Endothelial cell of umbilical vein (primary cell): ENCODE results near the gene HOXA11.

Experiments used
- CTCF ChIP-seq, 2 donors: IDR thresholded peaks; 1 replicate in 1 of 2; 2 replicates in 1 of 2; pipeline ENCODE4 v1.5.1; 2011; ENCODE audit warnings: low read length in 2 of 2, mild to moderate bottlenecking in 2 of 2, moderate library complexity in 2 of 2, control low read depth in 1 of 2, inconsistent platforms in 1 of 2, low read depth in 1 of 2; ENCODE audit not compliant: insufficient read depth in 1 of 2; ENCODE audit errors: extremely low read depth in 1 of 2
- EZH2 ChIP-seq: IDR thresholded peaks from 2 replicates; pipeline ENCODE4 v1.6.1; 2012; ENCODE audit warnings: borderline replicate concordance, low read depth, mild to moderate bottlenecking, moderate library complexity, low read length, inconsistent platforms; ENCODE audit not compliant: severe bottlenecking
- FOS ChIP-seq: IDR thresholded peaks from 2 replicates; pipeline ENCODE4 v1.6.1; 2011; ENCODE audit warnings: mild to moderate bottlenecking, low read length, moderate library complexity, borderline replicate concordance; ENCODE audit not compliant: insufficient read depth
- GATA2 ChIP-seq: IDR thresholded peaks from 2 replicates; pipeline ENCODE4 v1.7.0; 2011; ENCODE audit warnings: low read depth, mild to moderate bottlenecking, moderate library complexity, mixed read lengths, low read length; ENCODE audit not compliant: insufficient read length, insufficient read depth
- JUN ChIP-seq: IDR thresholded peaks from 2 replicates; pipeline ENCODE4 v1.6.1; 2011; ENCODE audit warnings: borderline replicate concordance, low read depth; ENCODE audit not compliant: insufficient read length, insufficient read depth
- MAX ChIP-seq: IDR thresholded peaks from 2 replicates; pipeline ENCODE4 v1.6.1; 2011; ENCODE audit not compliant: insufficient read depth, insufficient read length
- MYC ChIP-seq: IDR thresholded peaks from one replicate; pipeline ENCODE4 v1.6.1; 2011; ENCODE audit warnings: mild to moderate bottlenecking, low read depth, low read length
- POLR2A ChIP-seq: IDR thresholded peaks from 2 replicates; pipeline ENCODE4 v1.6.1; 2012; ENCODE audit warnings: low read depth, mild to moderate bottlenecking, control low read depth, low read length
- POLR2AphosphoS5 ChIP-seq: IDR thresholded peaks from 2 replicates; pipeline ENCODE4 v1.6.1; 2012; ENCODE audit warnings: low read depth, mild to moderate bottlenecking, control low read depth, low read length, moderate library complexity; ENCODE audit not compliant: insufficient read depth

DNA sequence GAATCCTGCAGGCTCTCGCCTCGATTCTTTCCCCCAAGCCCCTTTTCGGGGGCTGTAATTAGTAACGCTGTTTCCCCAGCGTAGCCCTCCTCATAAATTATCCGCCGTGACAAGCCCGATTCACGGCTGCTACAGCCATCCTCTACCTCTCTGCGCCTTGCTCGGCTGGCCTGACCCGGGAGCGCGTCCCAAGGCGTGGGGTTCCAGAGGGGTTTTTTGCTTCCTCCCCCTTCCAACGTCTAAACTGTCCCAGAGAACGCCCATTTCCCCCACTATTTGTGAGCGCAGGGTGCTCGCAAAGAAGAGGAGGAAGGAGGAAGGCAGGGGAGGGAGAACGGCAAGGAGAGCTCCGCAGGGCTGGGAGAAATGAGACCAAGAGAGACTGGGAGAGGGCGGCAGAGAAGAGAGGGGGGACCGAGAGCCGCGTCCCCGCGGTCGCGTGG is 42.4 kb downstream of the HOXA11 start:
- no peak for TF ChIP-seq EZH2
- no peak for TF ChIP-seq POLR2AphosphoS5
- no peak for TF ChIP-seq CTCF (IDR thresholded peaks at IDR 0.05; ENCODE audit: extremely low read depth in 1 of 2, insufficient read depth in 1 of 2, low read depth in 1 of 2, low read length in 2 of 2)
- TF ChIP-seq MAX, result no peak
- TF ChIP-seq POLR2A, result no peak
- no peak for TF ChIP-seq MYC
- no peak for TF ChIP-seq GATA2
- TF ChIP-seq JUN, result no peak
- no peak for TF ChIP-seq FOS
